ENCODE data around the gene LTF. TPM values are rescaled to one million over a fixed set of nuclear protein-coding genes. Genes with fewer than 3 reads are reported as not detected.

Gene LTF
- total RNA-seq, 1 donor from 2014 or later = 0.53 TPM

DNA sequence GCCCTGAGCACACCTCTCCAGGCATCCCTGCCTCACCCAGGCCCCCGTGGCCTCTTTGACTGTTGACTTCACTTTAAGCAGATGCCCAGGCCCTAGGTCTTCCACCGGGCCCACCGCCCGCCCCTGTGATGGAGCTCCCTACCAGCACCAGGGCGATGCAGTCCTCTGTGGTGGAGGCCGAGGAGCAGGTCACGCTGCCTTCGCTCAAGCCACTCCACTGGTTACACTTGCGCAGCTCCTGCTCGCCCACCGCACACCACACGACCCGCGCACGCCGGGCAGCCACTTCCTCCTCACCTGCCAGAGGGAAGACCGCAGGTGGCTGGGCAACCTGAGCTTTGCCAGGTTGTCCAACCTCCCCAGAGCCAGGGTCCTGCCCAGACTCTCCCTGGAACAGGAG lies 16.0 kb downstream of the LTF start:
- no peaks in the 10 kb centered on the region for H3K4me1 Mint-ChIP-seq (ENCODE audit: low read depth)
- no peak overlapping the region for H3K27ac Mint-ChIP-seq
- DNase-seq (ENCODE audit: low spot score, unreplicated experiment) = no peak
- H3K36me3 Mint-ChIP-seq (ENCODE audit: insufficient read depth) = no peaks in the 10 kb centered on the region
- TF ChIP-seq, protein P1, sequence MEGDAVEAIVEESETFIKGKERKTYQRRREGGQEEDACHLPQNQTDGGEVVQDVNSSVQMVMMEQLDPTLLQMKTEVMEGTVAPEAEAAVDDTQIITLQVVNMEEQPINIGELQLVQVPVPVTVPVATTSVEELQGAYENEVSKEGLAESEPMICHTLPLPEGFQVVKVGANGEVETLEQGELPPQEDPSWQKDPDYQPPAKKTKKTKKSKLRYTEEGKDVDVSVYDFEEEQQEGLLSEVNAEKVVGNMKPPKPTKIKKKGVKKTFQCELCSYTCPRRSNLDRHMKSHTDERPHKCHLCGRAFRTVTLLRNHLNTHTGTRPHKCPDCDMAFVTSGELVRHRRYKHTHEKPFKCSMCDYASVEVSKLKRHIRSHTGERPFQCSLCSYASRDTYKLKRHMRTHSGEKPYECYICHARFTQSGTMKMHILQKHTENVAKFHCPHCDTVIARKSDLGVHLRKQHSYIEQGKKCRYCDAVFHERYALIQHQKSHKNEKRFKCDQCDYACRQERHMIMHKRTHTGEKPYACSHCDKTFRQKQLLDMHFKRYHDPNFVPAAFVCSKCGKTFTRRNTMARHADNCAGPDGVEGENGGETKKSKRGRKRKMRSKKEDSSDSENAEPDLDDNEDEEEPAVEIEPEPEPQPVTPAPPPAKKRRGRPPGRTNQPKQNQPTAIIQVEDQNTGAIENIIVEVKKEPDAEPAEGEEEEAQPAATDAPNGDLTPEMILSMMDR (IDR thresholded peaks at IDR 0.05; ENCODE audit: unreplicated experiment) = no peak
- H3K27me3 Mint-ChIP-seq = peaks cover 18% of the 10 kb centered on the region
- no peak overlapping the region for H3K4me3 Mint-ChIP-seq (ENCODE audit: low read depth)
- no peaks in the 10 kb centered on the region for H3K9me3 Mint-ChIP-seq (ENCODE audit: low read depth)

DNA sequence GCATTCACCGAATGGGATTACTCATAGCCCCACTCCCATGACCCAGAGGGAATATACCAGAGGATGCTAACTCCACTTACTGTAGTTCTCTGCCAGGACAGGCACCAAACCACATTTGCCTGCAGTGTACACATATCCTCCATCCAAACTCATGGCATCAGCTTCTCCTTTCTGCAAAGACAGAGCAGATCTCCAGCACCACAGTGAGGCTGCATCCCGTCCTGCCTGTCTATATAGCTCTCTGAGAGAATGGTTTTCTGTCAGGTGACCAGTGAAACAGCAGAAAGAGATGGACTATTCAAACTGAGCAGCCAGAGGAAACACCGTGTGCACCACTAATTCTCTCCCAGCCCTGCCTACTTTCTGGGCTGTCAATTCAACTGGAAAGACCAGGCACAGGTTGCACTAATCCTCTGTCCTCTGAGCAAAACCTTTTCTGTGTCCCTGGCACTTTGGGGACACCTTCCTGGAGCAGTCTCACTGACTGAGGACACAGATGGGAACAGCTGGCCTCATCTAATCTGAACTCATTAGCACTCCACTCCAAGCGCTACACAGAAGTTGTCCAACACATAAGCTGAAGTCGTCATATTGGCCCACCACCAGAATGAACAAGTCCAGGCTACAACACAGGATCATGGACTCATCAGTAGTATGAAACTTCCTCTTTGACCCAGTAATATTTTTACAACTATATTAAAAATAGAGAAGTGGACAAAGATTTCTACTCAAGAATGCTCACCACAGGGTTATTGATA lies 17.3 kb downstream of the LTF start:
- H3K36me3 Mint-ChIP-seq (ENCODE audit: insufficient read depth) = no peaks in the 10 kb centered on the region
- no peak for DNase-seq (ENCODE audit: low spot score, unreplicated experiment)
- TF ChIP-seq, protein P1 (IDR thresholded peaks at IDR 0.05; ENCODE audit: unreplicated experiment) = no peak
- no peaks in the 10 kb centered on the region for H3K9me3 Mint-ChIP-seq (ENCODE audit: low read depth)
- H3K4me3 Mint-ChIP-seq (ENCODE audit: low read depth) = no peak overlapping the region
- H3K27me3 Mint-ChIP-seq = peaks cover 7% of the 10 kb centered on the region
- H3K27ac Mint-ChIP-seq = no peak overlapping the region
- H3K4me1 Mint-ChIP-seq (ENCODE audit: low read depth) = no peaks in the 10 kb centered on the region

DNA sequence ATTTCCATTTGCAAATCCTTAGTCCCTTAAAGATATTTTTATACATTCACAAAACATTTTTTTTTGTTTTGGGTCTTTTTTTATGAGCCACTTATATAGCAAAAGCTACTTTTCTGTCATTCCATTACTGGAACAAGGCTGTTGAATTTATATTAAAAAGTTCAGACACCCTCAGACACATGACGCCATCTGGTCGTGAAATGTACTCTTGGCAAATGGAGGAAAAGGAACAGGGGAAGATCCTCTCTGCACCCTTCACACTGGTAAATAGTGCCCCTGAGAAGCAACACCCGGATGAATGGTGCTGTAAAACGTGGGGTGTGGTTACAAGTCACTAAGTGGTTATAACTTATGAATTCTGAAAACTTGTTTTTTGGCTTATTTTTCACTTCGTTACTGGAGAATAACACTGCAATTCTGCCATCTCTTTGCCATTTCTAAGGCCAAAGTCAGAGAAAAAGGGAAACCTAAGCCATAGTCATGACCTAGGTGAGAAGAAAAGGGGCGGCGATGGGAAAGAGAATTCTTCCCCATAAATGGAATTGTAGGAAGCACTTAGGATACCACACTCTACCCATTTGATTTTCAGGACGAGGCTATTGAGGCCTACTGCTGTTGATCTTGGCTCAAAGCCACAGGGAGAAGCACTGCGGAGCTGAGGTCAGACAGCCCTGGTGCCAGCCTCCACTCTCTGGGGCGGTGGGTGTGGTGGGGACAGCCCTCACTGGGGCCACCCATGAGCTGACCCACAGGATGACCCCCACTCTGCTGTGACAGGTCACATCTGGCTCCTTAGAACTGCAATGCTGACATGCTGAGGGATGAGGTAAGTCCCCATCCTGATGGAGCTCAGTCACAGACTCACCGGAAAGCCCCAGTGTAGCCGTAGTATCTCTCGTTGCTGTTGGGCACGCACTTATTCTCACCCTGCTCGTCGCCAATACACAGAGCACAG lies 21.9 kb downstream of the LTF start:
- no peak for DNase-seq (ENCODE audit: low spot score, unreplicated experiment)
- no peaks in the 10 kb centered on the region for H3K9me3 Mint-ChIP-seq (ENCODE audit: low read depth)
- TF ChIP-seq, protein P1 (IDR thresholded peaks at IDR 0.05; ENCODE audit: unreplicated experiment) = peak; percentile 63
- H3K27ac Mint-ChIP-seq = no peak overlapping the region
- peaks cover 6% of the 10 kb centered on the region for H3K27me3 Mint-ChIP-seq
- H3K4me3 Mint-ChIP-seq (ENCODE audit: low read depth) = no peak overlapping the region
- no peaks in the 10 kb centered on the region for H3K4me1 Mint-ChIP-seq (ENCODE audit: low read depth)
- H3K36me3 Mint-ChIP-seq (ENCODE audit: insufficient read depth) = no peaks in the 10 kb centered on the region

DNA sequence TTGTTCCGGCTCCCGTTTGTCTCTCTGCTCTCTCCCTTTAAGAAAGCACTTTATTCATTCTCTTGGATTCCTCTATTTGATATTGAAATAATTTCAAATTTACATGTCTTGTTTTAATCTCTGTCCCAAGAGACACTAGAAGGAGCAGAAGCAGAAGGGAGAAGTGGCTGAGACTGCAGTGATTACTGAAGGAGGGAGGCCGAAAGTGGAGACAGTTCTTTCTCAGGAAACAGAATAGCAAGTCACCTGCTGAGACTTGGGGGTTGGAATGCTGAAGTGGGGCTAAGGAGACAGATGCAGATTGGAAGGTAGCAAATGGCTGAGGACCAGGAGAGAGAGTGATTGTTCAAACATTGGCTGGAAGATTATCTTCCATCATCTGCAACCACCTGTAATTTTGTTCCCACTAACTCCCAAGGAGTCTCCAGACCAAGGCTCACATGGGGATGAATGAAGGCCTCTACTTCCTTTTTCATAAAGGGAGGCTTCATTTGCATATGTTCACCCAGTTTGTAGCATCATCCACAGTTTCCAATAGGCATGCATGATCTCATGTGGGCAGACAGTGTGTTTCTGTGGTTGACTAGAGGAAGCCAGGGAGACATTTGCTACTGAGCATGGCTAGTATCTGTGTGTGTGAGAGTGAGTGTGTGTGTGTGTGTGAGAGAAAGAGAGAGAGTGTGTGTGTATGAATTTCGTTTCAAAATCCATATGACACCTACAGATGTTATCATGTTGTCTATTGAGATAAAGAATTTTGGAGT lies 24.0 kb downstream of the LTF start:
- H3K27ac Mint-ChIP-seq = no peak overlapping the region

More for the DNA sequence above, 24.0 kb downstream of the LTF start:
- no peaks in the 10 kb centered on the region for H3K27me3 Mint-ChIP-seq
- no peak overlapping the region for H3K4me3 Mint-ChIP-seq (ENCODE audit: low read depth)
- no peak for DNase-seq (ENCODE audit: low spot score, unreplicated experiment)
- no peaks in the 10 kb centered on the region for H3K36me3 Mint-ChIP-seq (ENCODE audit: insufficient read depth)
- no peaks in the 10 kb centered on the region for H3K4me1 Mint-ChIP-seq (ENCODE audit: low read depth)
- TF ChIP-seq, protein P1 (IDR thresholded peaks at IDR 0.05; ENCODE audit: unreplicated experiment) = no peak
- no peaks in the 10 kb centered on the region for H3K9me3 Mint-ChIP-seq (ENCODE audit: low read depth)
